ENCODE measurements around the gene TNFSF12.

- TF ChIP-seq CTCF (IDR thresholded peaks at IDR 0.05; ENCODE audit: low read length) (no peak), EZH2 (IDR thresholded peaks at IDR 0.05; ENCODE audit: borderline replicate concordance, low read length) (no peak)
Measured at GRCh38 chr17:7502171-7502847, 46.5 kb upstream of the TNFSF12 start.

Data from OCI-LY1 (cell line).